ENCODE measurements around the gene MRPL34. TPM values are rescaled to one million over a fixed set of nuclear protein-coding genes. Genes with fewer than 3 reads are reported as not detected.

Gene MRPL34
- total and polyA plus RNA-seq, 9 of the 15 experiments (the other 6 are each of a cell fraction or from before 2014, with no cell fraction given) = 11.5 to 256 (median 72.5) TPM

DNA sequence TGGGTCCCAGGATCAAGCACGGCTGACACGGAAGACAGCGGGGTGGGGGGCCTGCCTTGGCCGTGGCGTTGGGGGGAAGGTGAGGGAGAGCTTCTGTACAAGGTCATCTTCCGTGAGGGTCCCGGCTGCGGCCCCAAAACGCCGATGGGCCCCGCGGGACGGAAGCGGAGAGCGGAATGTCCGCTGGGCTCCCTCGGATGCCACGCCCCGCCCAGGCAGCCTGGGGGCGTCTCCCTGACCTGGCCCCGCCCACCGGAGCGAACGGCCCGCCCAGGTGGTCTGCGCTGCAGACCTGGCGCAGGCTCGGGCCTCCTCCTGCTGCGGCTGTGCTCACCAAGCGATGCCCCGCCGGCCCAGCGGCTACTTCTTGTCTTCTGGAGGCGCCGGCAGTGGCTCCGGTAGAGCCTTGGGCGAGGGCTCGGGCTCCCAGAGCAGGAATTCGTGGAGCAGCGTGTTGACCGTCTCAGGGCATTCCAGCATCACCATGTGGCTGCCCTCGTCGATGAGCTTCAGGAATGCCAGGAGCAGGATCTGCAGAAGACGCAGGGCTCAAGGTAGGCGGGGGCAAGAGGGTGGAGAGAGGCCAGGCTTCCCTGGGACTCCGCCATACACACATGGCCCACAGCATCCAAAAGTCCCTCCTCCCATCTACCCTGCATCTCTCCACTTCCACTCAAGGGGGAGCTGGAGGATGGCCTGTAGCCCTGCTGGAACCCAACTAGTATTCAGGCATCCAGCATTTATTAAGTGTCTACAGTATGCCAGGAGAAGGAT lies 13.2 kb upstream of the MRPL34 start (continued):
- TF ChIP-seq, protein P1, sequence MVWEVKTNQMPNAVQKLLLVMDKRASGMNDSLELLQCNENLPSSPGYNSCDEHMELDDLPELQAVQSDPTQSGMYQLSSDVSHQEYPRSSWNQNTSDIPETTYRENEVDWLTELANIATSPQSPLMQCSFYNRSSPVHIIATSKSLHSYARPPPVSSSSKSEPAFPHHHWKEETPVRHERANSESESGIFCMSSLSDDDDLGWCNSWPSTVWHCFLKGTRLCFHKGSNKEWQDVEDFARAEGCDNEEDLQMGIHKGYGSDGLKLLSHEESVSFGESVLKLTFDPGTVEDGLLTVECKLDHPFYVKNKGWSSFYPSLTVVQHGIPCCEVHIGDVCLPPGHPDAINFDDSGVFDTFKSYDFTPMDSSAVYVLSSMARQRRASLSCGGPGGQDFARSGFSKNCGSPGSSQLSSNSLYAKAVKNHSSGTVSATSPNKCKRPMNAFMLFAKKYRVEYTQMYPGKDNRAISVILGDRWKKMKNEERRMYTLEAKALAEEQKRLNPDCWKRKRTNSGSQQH (CRISPR knock-in tag; IDR thresholded peaks at IDR 0.05) = no peak
- TF ChIP-seq, protein P2, sequence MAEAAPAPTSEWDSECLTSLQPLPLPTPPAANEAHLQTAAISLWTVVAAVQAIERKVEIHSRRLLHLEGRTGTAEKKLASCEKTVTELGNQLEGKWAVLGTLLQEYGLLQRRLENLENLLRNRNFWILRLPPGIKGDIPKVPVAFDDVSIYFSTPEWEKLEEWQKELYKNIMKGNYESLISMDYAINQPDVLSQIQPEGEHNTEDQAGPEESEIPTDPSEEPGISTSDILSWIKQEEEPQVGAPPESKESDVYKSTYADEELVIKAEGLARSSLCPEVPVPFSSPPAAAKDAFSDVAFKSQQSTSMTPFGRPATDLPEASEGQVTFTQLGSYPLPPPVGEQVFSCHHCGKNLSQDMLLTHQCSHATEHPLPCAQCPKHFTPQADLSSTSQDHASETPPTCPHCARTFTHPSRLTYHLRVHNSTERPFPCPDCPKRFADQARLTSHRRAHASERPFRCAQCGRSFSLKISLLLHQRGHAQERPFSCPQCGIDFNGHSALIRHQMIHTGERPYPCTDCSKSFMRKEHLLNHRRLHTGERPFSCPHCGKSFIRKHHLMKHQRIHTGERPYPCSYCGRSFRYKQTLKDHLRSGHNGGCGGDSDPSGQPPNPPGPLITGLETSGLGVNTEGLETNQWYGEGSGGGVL (CRISPR knock-in tag; IDR thresholded peaks at IDR 0.05) = no peak
- TF ChIP-seq SMAD4 (CRISPR knock-in tag; conservative IDR thresholded peaks at IDR 0.05) (no peak), HNRNPL (IDR thresholded peaks at IDR 0.05; ENCODE audit: low read depth, low read length) (no peak), RBFOX2 (IDR thresholded peaks at IDR 0.05; ENCODE audit: low read depth, low read length) (peak; percentile 84), CREM (IDR thresholded peaks at IDR 0.05; ENCODE audit: low read depth) (peak; percentile 59; the same call in 1 of the 2 replicates), ZNF212 (CRISPR knock-in tag; IDR thresholded peaks at IDR 0.05) (no peak), EHMT2 (IDR thresholded peaks at IDR 0.05) (no peak), SMARCB1 (IDR thresholded peaks at IDR 0.05; ENCODE audit: insufficient read length, low read depth) (no peak), NR4A1 (CRISPR knock-in tag; IDR thresholded peaks at IDR 0.05) (no peak), NR4A1 (tag; IDR thresholded peaks at IDR 0.05) (no peak), PTTG1 (tag; IDR thresholded peaks at IDR 0.05; ENCODE audit: low read depth) (no peak), TBP (optimal IDR thresholded peaks at IDR 0.05; ENCODE audit: low read depth, low read length) (no peak), TGIF2 (CRISPR knock-in tag; IDR thresholded peaks at IDR 0.05) (no peak), CSDE1 (IDR thresholded peaks at IDR 0.05) (no peak), EP400 (IDR thresholded peaks at IDR 0.05) (peak; percentile 93), MTA2 (IDR thresholded peaks at IDR 0.05; ENCODE audit: low read depth) (no peak), ZNF384 (IDR thresholded peaks at IDR 0.05; ENCODE audit: low read depth, low read length) (peak; percentile 63), ZFX (CRISPR knock-in tag; IDR thresholded peaks at IDR 0.05) (peak; percentile 71), HMG20A (CRISPR knock-in tag; conservative IDR thresholded peaks at IDR 0.05) (no peak)
- TF ChIP-seq, protein P3, sequence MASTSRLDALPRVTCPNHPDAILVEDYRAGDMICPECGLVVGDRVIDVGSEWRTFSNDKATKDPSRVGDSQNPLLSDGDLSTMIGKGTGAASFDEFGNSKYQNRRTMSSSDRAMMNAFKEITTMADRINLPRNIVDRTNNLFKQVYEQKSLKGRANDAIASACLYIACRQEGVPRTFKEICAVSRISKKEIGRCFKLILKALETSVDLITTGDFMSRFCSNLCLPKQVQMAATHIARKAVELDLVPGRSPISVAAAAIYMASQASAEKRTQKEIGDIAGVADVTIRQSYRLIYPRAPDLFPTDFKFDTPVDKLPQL (IDR thresholded peaks at IDR 0.05; ENCODE audit: extremely low read depth, insufficient read length) = no peak
- TF ChIP-seq, protein P4, sequence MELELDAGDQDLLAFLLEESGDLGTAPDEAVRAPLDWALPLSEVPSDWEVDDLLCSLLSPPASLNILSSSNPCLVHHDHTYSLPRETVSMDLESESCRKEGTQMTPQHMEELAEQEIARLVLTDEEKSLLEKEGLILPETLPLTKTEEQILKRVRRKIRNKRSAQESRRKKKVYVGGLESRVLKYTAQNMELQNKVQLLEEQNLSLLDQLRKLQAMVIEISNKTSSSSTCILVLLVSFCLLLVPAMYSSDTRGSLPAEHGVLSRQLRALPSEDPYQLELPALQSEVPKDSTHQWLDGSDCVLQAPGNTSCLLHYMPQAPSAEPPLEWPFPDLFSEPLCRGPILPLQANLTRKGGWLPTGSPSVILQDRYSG (tag; conservative IDR thresholded peaks at IDR 0.05; ENCODE audit: low read depth) = no peak
- TF ChIP-seq, protein P5, sequence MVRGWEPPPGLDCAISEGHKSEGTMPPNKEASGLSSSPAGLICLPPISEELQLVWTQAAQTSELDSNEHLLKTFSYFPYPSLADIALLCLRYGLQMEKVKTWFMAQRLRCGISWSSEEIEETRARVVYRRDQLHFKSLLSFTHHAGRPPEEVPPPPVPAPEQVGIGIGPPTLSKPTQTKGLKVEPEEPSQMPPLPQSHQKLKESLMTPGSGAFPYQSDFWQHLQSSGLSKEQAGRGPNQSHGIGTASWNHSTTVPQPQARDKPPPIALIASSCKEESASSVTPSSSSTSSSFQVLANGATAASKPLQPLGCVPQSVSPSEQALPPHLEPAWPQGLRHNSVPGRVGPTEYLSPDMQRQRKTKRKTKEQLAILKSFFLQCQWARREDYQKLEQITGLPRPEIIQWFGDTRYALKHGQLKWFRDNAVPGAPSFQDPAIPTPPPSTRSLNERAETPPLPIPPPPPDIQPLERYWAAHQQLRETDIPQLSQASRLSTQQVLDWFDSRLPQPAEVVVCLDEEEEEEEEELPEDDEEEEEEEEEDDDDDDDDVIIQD (CRISPR knock-in tag; IDR thresholded peaks at IDR 0.05) = no peak

Data from K562 (cell line).